GM19467 (cell line): ENCODE results near the gene MOG.

ENCODE experiments used
- ATAC-seq: cut with Tn5 transposase; IDR thresholded peaks from one replicate; pipeline ENCODE4 v1.9.1; 2021; ENCODE audit warnings: mild to moderate bottlenecking, moderate library complexity; ENCODE audit not compliant: unreplicated experiment

MOG gene

DNA sequence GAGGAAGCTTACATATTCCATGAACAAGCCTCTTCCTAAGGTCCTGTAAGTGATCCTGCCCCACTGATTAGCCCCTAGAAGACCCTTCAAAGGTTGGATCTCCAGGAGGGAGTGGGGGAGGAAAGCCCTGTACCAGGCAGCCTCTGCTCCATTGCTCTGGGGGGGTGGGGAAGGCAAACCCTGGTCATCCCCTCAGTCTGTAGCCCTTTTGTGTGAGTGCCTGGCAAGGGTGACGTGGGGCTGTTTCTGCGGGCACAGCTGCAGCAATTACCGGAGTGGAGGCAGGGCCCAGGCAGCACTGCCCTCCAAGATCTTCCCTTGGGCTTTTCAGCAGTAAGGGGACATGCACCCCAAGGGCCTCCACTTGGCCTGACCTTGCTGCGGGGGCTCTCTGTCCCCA, at the start of gene MOG:
Gene MOG, plus strand, starts transcription at position 295 of the 400 bp plus-strand sequence. CDS start 118 bp downstream, outside the sequence.
- ATAC-seq, result no peak

DNA sequence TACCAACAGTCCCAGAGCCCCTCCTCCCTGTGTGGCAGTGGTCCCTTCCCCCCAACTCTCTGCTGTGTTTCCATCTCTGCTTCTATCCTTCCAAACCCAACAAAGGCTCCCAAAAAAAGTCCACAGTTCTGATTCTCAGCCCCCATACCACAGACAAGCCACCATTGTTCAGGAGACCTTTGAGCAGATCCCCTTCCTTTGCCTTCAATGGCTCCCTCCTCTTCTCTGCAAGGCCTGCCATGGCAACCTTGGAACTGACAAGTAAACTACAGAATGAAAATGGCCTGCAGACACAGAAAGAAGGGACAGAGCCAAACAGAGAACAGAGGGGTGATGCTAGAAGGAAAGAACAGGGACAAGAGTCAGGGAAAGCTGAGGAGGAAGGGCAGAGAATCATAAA, 48.8 kb upstream of the MOG start:
- no peak for ATAC-seq

DNA sequence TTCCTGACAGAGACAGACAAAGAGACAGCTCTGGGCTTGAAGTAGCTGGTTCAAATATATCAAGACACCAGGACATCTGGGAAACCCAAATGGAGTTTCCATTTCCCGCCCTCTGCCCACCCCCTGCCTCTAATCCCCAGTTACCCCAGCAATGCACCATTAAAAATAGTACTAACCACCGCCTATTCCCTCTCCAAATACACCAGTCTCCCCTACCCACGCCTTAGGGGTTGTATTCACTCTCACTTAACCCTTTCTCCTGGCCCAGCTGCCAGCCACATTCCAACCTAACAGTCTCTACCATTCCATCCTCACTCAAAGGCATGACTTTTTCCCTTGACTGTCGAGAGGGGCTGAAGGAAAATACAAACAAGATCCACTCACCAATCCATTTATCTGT, 46.4 kb upstream of the MOG start:
- no peak for ATAC-seq

DNA sequence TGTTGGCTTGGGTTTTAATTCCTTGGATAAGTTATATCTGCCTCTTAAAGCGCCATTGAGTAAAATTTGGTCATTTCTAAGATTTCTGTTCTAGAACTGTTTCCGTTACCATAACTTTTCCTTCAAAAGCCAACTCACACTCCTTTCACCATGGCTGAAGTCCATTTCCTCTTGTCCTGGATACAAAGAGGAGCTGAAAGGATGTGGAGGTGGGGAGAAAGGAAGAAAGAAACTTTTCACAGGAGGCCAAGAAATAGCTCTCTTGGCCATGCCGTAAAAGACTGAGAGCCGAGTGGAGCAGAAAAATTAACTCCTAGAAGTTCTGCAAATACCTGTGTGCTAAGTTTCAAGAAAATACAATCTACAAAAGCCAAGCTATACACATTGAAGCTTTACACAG, 45.5 kb upstream of the MOG start:
- ATAC-seq, result no peak

DNA sequence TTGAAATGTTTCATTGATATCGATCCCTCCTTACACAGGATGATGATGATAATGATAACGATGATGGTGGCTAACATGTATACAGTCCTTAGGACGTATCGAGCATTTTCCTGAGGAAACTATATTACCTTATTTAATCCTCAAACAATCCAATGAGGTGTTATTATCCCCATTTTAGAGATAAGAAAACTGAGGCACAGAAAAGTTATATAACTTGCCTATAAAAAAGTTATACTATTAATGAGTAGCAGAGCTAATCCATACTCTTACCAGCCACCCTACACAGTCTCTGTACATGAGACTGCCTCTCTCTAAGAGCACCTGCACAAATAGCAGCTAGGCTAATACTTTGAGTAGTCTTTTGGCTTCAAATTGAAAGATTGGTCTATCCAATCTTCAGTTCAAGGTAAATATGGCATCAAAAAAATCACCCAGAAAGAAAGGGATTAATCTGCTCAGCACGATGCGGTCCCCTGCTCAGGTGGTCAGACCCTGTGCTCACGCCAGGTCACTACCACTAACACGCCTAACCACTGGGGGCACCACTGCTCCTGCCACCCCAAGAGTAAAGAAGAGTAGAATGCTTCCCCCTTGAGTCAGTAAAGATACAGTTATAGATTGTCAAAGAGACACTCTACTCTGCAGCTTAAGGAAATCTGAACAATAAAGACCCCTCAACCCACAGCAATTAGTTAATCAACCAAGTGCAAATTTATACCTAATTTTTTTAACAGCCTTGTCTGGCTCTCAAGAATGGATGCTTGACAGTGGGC, 38.9 kb upstream of the MOG start:
- ATAC-seq, result no peak

DNA sequence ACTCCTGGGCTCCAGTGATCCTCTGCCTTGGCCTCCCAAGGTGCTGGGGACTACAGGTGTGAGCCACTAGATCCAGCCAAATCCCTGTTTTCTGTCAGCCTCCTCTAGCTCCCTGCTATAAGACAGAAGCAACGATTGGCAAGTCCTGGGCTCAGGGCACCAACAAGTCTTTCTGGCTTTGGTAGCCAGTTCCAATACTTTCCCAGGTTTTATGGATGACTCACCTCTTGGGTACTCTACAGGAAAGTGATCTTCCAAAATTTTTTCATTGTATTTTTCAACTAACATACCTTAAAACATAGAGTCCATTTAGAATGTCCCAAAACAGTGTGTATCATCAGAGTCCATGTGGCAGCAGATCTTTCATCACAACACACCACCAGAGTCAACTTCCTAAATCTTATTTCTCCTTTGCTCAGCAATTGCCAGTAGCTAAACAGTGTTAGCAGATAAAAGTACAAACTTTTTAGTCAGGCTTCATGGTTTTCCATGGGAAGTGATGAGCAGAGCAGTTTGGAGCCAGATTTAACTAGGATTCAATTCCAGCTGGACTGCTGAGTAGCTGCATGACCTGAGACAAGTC, 37.2 kb upstream of the MOG start:
- no peak for ATAC-seq

DNA sequence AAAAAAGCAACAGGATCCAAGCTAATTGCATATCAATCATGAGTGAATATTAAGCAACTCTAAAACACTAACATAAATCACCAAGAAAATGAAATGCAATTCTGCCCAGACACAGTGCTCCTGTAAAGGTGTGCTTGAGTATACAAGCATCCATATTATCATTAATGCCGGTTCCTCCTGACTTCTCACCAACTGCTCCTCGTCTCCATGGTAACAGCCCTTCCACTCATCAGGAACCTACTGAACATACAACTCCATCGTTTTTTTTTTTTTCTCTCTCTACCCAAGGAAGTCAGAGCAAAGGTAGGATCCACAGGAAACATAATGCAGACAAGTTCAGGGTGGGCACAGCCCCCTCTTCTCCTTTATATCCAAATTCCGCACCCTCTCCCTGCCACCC, 36.3 kb upstream of the MOG start:
- ATAC-seq, result no peak

DNA sequence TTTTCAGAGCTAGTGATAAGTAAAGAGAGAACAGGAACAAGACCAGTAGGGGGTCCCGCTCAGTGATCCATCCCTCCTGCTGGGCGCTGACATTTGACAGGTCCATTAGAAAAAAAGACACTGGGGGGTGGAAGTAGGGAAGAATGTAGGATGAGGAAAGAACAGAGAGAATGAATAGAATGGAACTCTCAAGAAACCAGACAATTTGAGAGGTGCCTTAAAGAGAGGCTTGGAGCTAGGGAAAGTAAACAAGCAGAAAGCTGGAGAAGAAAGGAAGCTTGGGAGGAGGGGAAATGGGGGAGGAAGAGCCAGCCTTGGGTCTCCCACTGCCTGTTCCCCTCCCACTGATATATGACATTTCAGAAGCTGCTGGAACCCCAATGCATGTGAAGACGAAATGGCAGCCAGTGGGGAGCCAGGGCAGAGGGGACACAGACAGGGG, 32.4 kb upstream of the MOG start:
- no peak for ATAC-seq

DNA sequence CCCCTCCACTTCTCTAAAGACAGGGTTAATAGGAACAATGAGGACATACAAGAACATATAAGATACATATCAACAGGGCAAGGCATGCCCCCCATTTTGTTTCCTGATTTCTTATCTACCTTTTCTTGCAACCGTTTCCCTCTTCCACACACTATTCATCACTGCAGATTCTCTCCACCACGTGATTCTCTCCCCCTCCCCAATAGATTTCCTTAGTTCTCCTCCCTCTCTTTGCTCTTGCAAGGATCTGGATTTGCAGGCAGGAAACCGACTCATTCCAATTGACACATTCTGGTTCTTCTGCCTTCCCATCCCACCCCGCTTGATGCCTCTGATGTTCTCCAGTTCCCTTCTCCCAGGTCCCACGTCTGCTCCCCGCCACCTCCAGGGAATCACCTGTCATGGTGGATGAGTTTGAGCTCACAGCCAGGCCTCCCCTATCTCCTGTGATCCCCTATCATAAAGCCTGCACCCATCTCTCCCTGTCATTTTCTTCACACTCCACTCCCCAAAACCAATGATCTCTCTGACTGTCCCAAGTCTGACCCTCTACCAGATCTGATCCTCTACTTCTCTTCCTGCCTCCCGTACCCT, 31.5 kb upstream of the MOG start:
- no peak for ATAC-seq

DNA sequence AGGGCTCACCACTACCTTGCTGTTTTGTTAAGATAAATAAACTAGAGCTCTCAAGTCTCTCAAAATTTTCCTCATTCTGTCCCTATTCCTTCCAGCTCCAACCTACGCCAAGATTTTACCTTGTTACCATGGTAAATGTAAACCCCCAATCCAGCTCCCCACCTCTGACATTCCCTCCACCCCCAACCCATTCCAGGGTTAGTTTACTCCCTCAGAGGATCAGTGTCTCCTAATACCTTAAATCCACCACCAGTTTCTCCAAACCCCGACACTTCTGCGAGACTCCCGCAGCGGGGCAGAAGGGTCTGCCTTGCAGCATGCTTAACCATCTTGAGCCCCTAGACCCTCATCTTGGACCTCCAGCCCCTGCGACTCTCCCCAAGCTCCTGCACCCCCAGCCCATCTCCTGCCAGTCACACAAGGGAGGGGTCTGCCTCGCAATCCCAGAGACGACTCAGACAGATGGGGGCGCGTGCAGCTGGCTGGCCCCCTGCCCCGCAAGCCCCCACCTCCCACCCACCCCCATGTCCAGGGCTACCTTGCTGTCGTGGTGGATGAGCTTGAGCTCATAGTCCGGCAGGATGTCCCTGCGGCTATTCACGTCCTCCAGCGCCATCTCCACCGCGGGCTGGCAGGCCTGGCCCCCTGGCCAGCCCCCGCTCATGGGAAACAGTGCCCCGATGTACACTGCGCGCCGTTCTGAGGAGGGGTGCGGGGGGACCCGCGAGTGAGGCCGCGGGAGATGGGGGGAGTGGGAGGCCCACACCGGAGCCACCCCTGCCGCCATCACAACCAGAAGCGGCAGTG, 29.7 kb upstream of the MOG start:
- no peak for ATAC-seq

DNA sequence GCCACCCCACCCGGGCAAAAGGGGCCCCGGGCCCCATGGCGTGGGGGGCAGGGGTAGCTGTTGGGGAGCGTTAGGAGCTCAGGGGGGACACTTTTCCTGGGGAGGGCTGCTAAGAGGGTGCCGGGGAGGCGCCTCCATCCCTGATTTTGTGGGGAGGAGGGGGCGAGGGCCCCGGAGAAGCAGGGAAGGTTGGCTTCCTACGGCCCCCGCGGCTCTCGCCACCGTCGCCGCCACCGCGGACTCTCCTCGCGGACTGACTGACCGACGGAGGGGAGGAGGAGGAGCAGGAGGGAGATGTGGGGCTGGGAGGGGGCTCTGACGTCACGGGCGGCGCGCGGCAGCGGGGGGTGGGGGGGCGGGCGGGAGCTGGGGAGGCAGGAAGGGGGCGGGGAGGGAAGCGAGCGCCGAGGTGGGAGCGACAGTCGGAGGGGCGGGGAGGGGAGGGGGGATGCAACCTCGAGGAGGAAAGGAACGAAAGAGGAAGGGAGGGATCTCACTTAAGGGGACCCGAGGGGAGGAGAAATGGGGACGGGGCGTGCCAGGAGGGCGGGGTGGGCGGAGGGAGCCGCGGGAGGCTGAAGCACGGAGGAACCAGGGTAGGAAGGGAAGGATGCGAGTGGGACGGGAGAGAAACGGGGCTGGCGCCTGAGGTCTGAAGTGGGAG, 29.0 kb upstream of the MOG start:
- ATAC-seq, result no peak

DNA sequence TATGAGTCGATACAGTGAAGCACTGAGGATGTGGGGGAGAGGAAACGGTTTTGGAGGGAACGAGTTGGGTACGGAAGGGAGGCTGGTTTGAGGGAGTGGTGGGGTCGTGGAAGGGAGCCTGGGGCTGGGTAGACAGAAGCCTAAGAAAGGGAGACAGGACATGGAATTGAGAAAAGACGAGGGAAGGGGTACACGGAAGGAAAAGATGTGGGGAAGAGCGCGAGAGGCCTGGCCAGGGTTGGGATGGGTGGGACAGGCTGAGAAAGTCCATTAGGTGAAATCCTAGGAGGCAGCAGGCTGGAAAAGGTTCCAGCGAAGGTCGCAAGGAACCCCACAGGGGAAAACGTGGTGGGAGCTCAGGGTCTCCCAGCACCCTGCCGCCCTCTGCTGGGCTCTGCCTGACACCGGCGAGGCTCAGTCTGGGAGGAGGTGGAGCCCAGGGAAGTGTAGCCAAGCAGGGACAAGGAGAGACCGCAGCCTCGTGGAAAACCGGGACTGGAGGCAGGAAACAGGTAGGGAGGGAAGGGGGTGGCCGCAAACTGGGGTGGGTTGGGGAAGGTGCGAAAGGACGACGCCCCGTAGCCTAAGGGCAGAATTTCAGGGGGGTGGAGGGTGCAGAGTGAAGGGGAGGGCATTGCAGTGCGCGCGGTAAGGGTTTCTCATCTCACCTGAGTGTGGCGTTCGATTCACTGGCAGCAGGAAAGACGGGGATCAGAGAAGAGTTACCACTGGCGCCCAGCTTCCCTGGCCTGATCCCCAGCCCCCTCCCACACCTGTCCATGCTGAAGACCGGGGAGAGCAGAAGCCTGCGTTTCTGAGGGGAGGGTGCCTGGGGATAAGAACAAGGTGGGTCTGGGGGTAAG, 28.2 kb upstream of the MOG start:
- ATAC-seq, result no peak

DNA sequence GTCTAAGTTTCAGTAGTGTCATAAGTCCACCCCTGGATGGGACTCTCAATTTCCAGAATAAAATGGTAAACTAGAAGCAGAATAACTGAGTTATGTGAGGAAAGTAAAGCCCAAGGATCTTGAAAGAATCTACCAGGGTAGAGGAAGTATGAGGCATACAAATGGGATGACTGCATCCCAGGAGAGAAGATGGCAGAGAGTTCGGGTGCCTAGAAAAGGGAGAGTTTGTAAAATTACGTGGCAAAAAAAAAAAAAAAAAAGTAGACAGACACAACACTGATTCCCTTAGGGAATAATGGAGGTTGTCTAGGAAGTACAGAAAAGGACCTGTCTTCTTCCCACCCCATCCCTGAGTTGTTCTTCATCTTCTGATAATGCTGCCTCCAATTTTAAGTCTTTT, 27.3 kb upstream of the MOG start:
- no peak for ATAC-seq

DNA sequence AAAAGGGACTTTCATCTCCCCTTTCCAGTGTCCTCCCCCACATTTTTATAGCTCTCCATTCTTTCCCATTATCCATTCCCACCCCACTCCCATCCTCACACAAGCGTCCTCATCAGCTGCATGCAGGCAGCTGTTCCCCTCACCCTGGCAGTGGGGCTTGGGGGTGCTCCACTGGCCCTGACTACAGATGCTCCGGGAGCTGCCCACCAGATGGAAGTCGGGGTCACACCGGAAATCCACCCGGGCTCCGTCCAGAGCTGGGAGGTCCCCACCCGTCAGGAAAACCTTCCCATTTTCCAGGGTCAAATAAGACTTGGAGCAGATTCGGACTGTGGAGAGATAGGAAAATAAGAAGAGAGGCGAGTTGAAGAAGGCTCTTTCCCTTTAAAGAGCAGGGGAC, 26.6 kb upstream of the MOG start:
- no peak for ATAC-seq

DNA sequence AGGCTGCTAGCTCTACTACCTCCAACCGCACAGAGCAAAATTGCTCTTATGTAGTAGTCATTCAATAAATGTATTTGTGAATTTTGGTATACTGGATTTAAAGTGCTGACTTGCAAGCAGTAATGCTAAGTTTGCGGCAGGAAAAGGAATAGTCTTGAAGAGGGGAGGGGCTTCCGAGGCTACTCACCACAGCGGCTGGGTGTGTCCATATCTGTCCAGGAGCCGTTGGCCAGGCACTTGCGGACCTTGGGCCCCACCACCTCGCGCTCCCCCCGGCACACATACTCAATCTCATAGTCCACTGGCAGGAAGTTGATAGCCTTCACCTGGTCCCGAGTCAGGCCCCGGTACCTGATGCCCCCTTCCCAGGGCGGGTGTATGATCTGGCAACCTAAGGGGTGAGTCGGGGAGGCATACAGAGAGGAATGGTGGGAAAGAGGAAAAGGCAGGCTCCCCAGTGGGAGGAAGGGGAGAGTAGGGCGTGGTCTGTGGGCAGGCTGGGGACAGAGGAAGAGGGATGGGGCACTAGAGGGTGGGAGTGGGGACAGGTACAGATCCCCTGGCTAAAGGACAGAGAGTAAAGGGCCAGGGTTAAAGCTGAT, 25.6 kb upstream of the MOG start:
- no peak for ATAC-seq

DNA sequence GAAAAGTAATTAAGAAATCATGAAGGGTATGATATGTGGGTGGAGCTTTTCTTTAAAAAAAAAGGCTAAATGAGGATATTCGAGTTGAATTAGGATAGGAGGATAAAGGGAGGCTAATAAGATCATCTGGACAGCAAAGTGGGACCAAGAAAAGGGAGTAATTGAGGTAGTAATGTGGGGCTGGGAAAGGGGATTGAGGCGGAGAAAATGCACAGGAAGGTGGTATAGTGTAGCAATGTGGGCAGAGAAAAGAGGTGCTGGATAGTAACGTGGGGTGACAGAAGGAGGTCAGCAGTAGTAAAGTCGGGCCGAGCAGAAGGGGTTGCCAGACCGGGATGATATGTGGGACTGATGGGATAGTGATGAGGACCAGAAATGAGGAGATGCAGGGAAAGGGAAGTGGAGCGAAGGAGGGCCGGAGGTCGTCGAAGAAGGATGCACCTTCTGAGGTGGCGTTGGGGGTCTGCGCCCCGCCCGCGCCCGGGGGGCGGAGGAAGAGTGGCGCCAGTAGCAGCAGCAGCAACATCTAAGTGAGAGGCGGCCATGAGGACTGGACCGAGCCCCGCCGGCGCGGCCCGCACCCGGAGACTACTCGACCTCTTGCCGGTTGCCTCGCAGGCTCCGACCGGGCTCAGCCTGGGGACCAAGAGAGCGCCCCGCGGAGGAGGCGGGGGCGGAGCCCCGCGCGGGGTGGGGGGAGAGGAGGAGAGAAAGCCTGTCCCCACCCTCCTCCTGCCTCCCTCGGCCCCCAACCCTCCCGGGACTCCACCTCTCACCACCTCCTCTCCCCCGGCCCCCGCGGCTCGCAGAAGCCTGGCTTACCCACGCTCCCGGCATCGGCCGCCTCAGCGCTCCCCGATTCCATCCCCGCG, 24.8 kb upstream of the MOG start:
- peak; percentile 10 for ATAC-seq

DNA sequence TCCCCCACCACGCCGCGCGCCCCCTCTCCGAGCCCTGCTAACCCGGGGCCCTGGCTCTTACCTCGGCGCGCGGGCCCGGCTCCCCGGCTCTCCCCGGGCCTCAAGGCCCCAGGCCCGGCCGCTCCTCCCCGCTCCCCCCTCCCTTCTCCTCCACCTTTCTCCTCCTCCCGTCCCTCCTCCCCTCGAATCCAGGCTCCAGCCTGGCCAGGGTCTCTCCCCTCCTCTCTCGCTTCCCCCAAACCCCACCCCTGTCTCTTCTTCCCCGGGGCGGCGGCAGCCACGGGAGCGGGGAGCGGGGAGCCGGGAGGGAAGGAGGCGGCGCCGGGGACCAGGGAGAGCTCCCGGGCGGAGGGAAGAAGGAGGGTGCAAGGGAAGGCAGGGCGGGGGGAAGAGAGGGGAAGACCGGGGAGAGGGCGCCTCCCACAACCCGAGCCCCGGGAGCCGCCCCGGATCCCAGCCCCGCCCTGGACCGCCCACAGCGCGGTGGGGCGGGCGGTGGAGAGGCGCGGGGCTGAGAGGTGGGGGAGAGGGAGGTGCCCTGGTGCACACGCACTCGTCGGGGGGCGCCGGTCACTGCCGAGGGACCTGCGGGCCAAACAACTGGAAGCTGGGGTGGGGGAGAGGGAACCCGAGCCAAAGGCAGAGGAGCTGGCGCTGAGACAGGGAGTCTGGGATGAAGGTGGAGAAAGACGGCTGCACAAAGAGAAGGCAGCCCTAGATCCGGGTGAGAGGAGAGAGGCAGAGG, 23.9 kb upstream of the MOG start, which contains the start of gene GABBR1:
Gene GABBR1, minus strand, starts transcription at position 395 of the 745 bp plus-strand sequence. CDS start 798 bp downstream, outside the sequence.
- peak; percentile 47 for ATAC-seq

DNA sequence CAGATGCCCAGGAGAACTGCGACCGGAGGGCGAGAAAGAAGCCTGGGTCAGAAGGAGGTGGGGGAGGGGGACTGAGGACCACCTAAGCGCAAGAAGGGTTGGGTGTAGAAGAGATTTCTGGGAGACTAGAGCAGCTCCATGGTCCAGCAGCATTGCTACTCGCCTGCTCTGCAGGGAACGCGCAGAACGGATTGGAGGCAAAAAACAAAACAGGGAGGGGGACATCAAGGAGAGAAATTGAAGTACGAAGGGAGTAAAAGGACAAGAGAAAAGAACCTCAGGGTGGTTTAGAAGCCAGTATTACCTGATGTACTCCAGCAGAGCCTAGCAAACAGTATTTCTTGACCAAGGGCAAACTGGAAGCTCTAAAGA, 23.4 kb upstream of the MOG start:
- ATAC-seq, result no peak
